HG03280 (cell line): ENCODE measurements around the gene LRBA.

Experiments used
- ATAC-seq: cut with Tn5 transposase; IDR thresholded peaks from one replicate; pipeline ENCODE4 v1.9.1; 2021; ENCODE audit warnings: mild to moderate bottlenecking, moderate library complexity; ENCODE audit not compliant: unreplicated experiment

The LRBA gene

GRCh38 chr4:150817017-150817416 is 198.1 kb downstream of the LRBA start:
- no peak for ATAC-seq

DNA sequence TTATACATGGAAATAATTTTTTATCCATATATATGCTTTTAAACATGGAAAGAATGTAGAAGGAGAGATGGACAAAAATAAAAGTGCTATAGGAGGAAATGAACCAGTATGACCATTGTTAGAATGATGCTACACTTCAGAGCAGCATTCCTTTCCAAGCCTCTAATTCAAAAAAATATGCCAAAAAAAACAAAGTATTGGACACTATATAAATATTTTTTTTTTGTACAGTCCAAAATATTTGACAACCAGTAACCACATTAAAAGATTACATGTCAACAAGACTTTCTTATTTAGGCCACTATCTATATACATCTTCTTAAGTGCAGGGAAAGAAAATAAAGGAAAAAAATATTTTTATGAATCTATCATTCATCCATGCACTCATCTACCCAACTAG is 198.6 kb downstream of the LRBA start:
- no peak for ATAC-seq

DNA sequence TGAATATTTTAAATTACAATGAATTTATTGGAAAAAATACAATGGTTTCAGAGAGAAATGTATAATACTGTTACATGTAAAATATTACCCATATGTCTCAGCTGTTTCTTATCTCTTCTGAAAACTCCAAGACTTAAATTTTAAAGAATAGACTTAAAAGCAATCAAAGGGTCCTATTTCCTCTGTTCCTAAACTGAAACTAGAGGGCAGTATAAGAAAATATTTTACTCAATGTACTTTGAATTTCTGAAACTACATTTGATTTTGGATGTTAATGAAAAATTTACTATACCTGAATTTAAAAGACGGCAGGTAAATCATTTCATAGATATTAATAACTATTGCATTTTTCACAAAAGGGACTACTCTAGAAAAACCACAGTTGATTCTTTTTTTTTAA is 200.2 kb downstream of the LRBA start:
- ATAC-seq = no peak

DNA sequence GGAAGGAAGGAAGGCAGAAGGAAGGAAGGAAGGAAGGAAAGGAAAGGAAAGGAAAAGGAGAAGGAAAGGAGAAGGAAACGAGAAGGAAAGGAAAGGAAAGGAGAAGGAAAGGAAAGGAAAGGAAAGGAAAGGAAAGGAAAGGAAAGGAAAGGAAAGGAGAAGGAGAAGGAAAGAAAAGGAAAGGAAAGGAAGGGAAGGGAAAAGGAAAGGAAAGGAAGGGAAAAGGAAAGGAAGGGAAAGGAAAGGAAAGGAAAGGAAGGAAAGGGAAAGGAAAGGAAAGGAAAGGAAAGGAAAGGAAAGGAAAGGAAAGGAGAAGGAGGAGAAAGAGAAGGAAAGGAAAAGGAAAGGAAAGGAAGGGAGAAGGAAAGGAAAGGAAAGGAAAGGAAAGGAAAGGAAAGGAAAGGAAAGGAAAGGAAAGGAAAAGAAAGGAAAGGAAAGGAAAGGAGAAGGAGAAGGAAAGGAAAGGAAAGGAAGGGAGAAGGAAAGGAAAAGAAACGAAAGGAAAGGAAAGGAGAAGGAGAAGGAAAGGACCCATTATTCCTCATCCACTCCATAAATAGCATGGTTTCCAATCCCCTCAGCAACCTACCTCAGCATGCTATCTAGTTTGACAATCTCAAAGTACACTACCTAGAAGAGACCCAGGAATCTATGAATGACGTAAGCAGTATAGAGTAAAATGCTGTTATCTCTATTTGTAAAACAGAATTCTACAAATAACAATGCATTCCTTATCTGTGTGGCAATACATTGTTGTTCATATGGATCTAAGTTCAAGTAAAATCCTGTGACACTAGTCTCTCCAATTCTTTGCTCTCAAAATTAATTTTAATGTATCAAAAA is 209.7 kb downstream of the LRBA start:
- no peak for ATAC-seq

- ATAC-seq = no peak
Observed at GRCh38 chr4:150801833-150802232, 213.3 kb downstream of the LRBA start.

GRCh38 chr4:150799207-150799606 is 215.9 kb downstream of the LRBA start:
- no peak for ATAC-seq

DNA sequence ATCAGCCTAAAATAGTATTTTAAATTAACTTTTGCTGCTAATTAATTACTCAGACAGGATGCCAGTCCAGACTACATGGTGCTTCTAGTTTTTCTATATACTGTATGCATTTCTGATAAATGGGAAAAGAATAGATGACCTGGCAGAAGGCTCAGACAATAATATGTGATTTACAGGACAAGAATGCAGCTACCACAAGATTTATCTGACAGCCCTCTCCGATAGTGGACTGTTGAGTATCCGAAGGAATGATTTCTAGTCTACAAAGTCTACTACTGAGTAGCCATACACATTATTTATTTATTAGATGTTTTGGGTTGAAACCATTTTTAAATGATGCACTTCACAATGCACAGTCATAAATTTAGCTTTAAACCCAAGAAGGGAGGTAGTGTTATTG is 220.4 kb downstream of the LRBA start:
- no peak for ATAC-seq

DNA sequence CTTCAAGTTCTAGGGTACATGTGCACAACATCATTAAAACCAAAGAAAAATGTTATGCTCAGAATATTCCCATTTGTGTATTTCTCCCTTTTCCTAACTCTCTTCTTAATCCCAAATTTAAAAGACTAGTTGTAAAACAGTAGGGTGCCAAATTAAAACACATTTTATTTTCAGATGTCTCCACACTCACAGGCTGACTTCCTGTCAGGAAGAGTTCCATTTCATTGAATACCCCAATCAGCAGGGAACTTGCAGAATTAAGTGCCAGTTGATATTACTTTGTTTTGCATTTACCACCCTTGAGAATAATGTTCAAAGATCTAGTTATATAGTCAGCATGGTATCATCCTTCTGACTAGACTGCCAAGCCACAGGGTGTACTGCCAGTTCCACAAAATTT is 225.2 kb downstream of the LRBA start:
- no peak for ATAC-seq

GRCh38 chr4:150784939-150785338 is 230.1 kb downstream of the LRBA start:
- ATAC-seq = no peak

- no peak for ATAC-seq
Observed at GRCh38 chr4:150784305-150784704, 230.8 kb downstream of the LRBA start.

DNA sequence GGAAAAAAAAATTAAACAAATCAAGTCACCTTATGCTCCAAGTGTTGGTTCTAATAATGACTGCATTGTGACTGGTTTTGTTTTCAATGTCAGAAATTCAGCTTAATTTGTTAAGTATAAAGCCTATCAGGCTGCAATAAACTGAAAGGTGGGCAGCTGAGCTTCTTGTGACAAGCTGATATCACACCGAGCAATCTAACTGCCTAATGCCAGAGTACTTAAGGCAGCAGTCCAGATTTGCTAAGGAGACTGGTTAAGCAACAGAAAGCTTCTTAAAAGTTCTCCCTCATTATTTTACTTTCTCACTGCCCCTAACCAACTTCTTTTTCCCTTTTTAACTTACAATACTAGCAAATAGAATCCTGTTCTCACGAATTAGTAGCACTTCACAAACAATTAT is 232.2 kb downstream of the LRBA start:
- ATAC-seq = no peak

DNA sequence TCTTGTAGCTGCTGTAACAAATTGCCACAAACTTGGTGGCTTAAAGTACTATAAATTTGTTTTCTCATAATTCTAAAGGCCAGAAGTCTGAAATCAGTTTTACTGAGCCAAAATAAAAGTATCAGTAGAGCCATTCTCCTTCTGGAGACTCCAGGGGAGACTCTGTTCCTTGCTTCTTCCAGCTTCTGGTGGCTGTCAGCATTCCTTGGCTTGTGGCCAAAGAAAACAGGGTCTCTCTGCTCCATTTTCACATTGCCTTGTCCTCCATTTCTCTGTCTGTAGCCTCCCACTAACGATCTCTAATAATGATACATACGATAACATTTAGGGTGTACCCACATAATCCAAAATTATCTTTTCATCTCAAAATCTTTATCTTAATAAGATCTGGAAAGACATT is 232.8 kb downstream of the LRBA start:
- ATAC-seq = no peak

GRCh38 chr4:150781191-150781590 is 233.9 kb downstream of the LRBA start:
- ATAC-seq = no peak

DNA sequence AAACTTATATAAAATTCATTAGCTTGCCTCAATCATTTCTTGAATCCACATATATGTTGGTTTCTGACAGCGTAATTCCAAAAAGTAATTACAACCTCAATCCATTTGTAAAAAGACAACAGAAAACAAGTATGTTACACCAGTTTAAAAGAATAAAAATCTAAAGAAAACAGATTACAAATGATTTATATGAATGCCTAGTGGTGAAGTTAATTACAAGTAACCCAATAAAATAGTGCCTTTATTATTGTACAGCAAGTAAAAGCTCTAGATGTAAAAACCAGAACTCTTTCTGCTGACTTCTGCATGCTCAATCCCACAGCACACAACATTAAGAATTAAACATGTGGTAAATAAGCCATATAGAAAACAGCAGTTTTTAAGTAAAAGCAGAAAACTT is 235.4 kb downstream of the LRBA start:
- ATAC-seq = no peak

DNA sequence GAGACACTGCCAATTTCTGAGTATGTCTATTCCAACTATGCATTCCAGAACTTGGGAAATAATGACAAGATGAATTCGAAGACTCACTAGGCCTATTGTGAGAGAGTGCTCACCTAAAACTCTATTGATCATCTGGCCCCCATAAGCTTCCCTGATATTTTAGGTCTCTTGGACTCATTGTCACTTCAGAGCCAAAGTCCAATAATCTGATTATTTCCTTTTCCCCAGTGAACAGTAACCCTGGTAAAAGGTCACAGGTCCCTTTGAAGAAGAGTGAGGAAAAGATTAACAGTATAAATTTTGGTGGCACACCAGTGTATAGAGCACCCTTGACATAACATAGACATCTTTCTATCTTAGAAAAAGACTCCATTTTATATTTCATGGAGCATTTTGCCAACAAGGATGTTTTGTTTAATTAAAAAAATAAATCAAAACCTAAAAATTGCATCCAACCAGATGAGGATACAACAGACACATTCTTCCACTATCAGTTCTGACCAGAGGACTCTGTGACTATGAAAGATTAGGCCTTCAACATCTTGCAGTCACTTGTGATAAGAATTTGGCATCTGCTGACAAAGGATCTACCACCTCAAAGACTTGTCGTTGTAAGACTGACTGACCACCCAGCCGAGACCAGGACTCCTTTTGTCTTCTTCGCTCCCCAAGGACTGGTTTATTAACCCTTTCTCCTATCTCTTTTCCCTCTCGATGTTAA is 241.2 kb downstream of the LRBA start:
- no peak for ATAC-seq

- no peak for ATAC-seq
Observed at GRCh38 chr4:150773032-150773431, 242.1 kb downstream of the LRBA start.

- ATAC-seq = no peak
Observed at GRCh38 chr4:150771382-150771781, 243.7 kb downstream of the LRBA start.

GRCh38 chr4:150769845-150770244 is 245.2 kb downstream of the LRBA start:
- no peak for ATAC-seq

DNA sequence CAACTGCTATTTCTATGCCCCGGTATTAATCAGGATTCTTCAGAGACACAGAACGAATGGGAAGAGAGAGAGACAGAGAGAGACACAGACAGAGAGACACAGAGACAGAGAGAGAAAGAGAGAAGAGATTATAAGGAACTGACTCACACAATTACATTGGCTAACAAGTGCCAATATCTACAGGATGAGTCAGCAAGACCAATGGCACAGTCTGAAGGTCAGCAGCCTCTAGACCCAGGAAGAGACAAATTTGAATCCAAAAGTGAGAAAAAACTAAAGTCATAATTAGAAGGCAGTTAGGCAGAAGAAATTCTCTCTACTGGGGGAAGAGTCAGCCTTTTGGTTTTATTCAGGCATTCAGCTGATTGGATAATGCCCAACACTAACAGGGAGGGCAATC is 245.8 kb downstream of the LRBA start:
- ATAC-seq = no peak

- no peak for ATAC-seq
Observed at GRCh38 chr4:150768497-150768896, 246.6 kb downstream of the LRBA start.

DNA sequence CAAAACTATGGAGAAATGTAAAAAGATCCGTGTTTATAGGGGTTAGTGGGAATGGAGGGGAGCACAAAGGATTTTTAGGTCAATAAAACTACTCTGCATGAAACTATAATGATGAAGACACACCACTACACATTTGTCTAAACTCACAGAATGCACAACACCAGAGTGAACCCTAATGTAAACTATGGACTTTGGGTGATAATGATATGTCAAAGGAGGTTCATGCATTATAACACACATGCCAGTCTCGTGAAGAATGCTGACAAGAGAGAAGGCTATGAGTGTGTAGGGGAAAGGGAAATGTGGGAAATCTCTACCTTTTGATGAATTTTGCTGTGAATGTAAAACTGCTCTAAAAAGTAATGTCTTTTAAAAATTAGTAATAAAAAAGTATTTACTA is 249.9 kb downstream of the LRBA start:
- no peak for ATAC-seq

DNA sequence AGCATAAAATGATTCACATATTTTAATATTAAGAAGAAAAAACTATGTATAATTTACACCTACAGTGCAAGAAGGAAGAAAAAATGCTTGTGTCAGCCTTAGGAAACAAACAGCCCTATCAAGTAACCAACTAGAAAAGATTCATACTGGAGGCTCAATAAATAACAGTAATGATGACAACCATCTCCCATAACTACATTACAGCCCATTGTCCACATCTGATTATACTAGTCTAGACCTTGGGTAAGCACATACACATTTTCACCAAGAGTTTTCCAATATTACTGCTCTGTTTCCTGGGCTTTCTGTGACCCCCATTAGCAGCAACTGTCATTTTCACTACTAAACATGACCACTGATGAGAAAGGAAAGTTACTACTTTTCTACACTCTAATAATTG is 263.4 kb downstream of the LRBA start:
- ATAC-seq = no peak
